Bone marrow (tissue), 2 donors: Measurements from ENCODE around the gene CHN2.

Source experiments
- DNase-seq, 2 donors: peaks; one replicate each; lab custom pipeline; 2025; lab: John Stamatoyannopoulos, UW

The CHN2 gene

GRCh38 chr7:29431686-29432085 is 237.1 kb downstream of the CHN2 start:
- no peak for DNase-seq

- no peak for DNase-seq
Measured at GRCh38 chr7:29432721-29433120, 238.1 kb downstream of the CHN2 start.

GRCh38 chr7:29434380-29434768 is 239.8 kb downstream of the CHN2 start:
- no peak for DNase-seq

- DNase-seq, result no peak
Measured at GRCh38 chr7:29435167-29435566, 240.6 kb downstream of the CHN2 start.

- DNase-seq, result no peak
Measured at GRCh38 chr7:29435902-29436301, 241.3 kb downstream of the CHN2 start.

GRCh38 chr7:29442146-29442545 is 247.6 kb downstream of the CHN2 start:
- DNase-seq, result no peak

- no peak for DNase-seq
Measured at GRCh38 chr7:29443552-29443951, 249.0 kb downstream of the CHN2 start.

GRCh38 chr7:29444267-29444666 is 249.7 kb downstream of the CHN2 start:
- DNase-seq, result no peak

GRCh38 chr7:29445736-29446135 is 251.2 kb downstream of the CHN2 start:
- DNase-seq, result no peak

GRCh38 chr7:29447828-29448227 is 253.3 kb downstream of the CHN2 start:
- no peak for DNase-seq

GRCh38 chr7:29449569-29450260 is 255.1 kb downstream of the CHN2 start:
- DNase-seq, result no peak

- no peak for DNase-seq
Measured at GRCh38 chr7:29453021-29453420, 258.4 kb downstream of the CHN2 start.

- DNase-seq, result no peak
Measured at GRCh38 chr7:29454464-29454863, 259.9 kb downstream of the CHN2 start.

GRCh38 chr7:29454899-29455451 is 260.4 kb downstream of the CHN2 start:
- DNase-seq, result no peak

GRCh38 chr7:29457141-29457561 is 262.6 kb downstream of the CHN2 start:
- no peak for DNase-seq

- DNase-seq, result no peak
Measured at GRCh38 chr7:29457565-29458011, 263.0 kb downstream of the CHN2 start.

GRCh38 chr7:29458933-29459332 is 264.4 kb downstream of the CHN2 start:
- no peak for DNase-seq

GRCh38 chr7:29459589-29459988 is 265.0 kb downstream of the CHN2 start:
- no peak for DNase-seq

- DNase-seq, result no peak
Measured at GRCh38 chr7:29461996-29462395, 267.4 kb downstream of the CHN2 start.

- no peak for DNase-seq
Measured at GRCh38 chr7:29463504-29464158, 269.1 kb downstream of the CHN2 start.

- no peak for DNase-seq
Measured at GRCh38 chr7:29464753-29465152, 270.2 kb downstream of the CHN2 start.

GRCh38 chr7:29467193-29467926 is 272.8 kb downstream of the CHN2 start:
- no peak for DNase-seq

- no peak for DNase-seq
Measured at GRCh38 chr7:29468196-29468595, 273.6 kb downstream of the CHN2 start.
